HG03460 (cell line): ENCODE data around the gene MTHFS.

Experiments
- ATAC-seq: cut with Tn5 transposase; IDR thresholded peaks from one replicate; pipeline ENCODE4 v1.9.1; 2021; ENCODE audit not compliant: unreplicated experiment

MTHFS gene

GRCh38 chr15:79881254-79881653 lies 15.6 kb downstream of the MTHFS start:
- no peak for ATAC-seq

DNA sequence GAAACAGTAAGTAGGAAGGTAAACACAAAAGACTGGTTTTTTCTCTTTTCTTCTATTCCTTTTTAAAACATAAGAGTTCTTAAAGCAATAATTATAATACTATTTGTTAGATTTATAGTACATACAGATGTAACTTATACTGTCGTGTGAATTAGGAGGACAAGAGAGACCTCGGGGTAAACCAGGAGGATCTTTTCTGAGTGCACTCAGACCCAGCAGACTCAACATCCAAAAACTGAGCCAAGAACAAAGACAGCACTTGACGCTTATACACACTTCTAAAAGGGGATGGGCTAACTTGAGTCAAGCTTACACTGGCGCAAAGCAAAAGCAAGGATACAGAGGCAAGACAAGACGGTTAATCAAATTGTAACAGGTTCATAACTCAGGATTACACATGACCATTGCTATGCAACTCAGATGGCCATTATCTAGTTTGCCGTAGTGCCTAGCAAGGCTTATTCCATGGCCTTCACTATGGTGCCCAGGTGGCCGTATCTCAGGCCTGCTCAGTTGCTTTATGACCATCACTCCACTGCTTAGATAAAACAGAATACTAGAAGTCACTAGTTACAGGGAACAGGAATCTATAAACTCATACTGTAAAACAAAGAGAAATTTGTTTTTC lies 18.6 kb downstream of the MTHFS start:
- no peak for ATAC-seq

DNA sequence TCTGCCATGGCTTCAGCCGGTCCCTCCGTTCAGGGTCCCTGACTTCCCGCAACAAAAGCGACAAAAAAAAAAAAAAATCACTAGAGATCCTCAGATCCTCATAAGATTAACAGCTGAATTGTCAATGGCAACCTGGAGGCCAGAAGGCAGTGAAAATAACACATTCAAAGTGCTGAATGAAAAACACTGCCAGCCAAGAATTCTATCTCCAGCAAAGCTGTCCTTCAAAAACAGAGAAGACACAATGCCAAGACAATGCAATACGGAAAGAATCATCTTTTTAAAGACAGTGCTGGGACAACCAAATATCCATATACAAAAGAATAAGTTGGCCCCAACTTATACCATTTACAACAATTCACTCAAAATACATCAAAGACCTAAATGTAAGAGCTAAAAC lies 21.6 kb downstream of the MTHFS start:
- no peak for ATAC-seq

GRCh38 chr15:79874242-79874641 lies 22.6 kb downstream of the MTHFS start:
- no peak for ATAC-seq

DNA sequence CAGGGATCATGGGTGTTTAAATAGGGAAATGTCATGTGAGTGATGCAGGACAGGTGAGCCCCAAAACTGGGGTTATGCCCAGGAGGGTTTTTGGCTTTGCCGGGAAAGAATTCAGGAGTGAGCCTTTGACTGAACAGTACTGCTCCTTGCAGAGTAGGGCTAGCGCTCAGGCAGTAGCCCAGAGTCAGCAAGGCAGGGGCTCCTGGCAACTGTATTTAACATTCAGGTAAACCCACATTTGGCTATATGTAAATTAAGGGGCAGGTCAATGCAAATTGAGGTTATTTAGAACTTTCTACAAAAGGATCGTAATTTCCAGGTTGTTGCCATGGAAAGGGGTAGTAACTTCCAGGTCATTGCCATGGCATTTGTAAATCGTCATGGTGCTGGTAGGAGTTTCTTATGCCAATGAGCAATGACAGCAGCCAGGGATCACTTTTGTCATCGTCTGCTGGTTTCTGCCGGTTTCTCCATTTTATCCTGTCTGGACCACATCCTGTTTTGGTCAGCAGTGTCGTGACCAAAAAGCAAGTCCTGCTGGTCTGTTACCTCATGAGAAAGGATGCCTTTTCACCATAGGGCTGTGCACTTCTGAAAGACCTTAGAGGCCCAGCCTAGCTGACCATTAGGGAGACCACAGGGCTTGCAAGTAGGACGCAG lies 24.3 kb downstream of the MTHFS start:
- ATAC-seq: no peak

DNA sequence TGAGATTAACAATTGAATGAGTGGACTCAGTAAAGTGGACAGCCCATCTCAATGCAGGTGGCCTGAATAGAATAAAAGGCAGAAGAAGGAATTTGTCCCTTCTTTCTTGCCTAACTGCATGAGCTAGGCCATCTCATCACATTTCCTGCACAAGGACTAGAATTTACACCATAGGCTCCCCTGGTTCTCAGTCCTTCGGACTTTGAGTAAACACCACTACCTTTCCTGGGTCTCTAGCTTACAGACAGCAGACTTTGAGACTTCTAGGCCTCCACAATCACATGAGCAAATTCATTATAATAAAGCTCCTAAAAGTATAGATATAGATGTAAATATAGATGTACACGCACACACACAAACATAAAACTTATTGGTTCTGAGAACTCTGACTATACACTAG lies 28.3 kb downstream of the MTHFS start:
- ATAC-seq: no peak

GRCh38 chr15:79863886-79864285 lies 32.9 kb downstream of the MTHFS start:
- ATAC-seq: no peak

GRCh38 chr15:79862191-79862590 lies 34.6 kb downstream of the MTHFS start:
- ATAC-seq: no peak

DNA sequence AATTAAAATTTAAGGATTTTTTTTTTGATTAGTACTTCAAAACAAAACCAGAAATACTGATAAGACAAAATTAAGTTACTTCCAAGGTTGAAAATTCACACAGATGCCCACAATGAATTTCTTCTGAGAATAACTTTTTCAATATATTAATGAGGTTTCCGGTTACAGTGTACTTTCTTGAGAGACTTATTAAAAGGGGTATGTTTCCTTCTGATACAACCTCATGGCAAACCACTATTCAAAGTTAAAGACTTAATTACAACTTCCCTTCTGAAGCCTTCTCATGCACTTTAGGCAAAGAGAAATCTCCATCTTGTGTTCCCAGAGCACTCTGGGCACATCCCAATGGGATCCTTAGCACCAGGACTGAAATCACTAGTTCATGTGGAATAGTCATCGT lies 36.2 kb downstream of the MTHFS start:
- no peak for ATAC-seq

GRCh38 chr15:79858469-79858868 lies 38.3 kb downstream of the MTHFS start:
- no peak for ATAC-seq

DNA sequence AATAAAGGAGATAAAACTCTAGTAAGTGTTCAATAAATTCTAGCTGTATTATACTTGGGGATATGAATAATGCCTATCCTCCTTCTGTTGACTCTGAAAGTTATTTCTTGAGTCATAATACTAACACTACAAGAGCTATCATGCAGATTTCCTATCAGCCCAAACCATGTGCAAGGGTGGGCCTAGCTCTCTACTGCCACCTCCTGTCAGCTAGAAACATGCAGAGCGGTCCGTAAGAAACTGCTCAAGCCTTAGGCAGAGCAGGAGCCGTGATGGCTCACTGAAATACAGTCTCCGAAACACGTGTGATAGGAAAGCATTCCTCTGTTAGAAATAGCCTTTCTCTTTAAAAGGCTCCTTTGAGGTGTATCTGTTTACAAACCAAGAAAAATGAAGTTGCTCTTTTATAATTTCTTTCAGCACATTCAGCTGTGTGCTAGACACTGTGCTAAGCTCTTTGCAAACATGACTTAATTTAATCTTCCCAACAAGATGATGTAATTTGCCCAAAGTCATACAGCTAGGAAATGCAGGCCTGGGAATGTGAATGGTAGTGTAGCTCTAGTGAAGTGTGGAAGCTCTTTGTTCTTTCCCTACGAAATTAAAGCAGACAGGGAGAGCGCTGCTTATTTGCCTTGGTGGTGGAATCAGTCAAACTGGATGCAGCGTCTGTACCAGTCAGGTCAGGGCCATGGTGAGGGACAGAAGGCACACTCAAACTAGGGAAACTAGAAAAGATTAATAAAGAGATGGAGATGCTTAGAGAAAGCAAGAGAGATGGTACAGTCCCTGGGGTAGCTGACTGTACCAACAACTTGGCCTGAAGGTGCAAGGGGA lies 43.1 kb downstream of the MTHFS start:
- peak; percentile 77 for ATAC-seq

DNA sequence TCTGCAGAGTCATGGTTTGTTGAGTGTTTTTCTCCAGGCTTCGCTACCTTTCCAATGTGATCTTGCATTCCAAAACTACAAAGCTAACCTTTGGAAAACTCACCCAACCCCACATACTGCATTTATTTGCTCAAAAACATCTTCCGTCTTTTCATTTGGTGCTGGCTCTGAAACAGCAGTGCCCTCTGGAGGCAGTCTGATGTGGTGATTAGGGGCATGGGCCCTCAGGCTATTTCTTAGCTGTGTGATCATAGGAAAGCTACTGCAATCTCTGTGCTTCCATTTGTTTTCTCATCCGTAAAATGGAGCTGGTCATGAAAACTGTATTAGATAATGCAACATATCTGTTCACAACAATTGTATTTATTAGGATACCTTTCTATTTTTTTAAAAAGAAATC lies 47.0 kb downstream of the MTHFS start:
- ATAC-seq: no peak

- no peak for ATAC-seq
Observed at GRCh38 chr15:79846539-79846938, 50.3 kb downstream of the MTHFS start.

- no peak for ATAC-seq
Observed at GRCh38 chr15:79844221-79844620, 52.6 kb downstream of the MTHFS start.

- ATAC-seq: no peak
Observed at GRCh38 chr15:79837846-79838245, 59.0 kb downstream of the MTHFS start.

- no peak for ATAC-seq
Observed at GRCh38 chr15:79834495-79834894, 62.3 kb downstream of the MTHFS start.

DNA sequence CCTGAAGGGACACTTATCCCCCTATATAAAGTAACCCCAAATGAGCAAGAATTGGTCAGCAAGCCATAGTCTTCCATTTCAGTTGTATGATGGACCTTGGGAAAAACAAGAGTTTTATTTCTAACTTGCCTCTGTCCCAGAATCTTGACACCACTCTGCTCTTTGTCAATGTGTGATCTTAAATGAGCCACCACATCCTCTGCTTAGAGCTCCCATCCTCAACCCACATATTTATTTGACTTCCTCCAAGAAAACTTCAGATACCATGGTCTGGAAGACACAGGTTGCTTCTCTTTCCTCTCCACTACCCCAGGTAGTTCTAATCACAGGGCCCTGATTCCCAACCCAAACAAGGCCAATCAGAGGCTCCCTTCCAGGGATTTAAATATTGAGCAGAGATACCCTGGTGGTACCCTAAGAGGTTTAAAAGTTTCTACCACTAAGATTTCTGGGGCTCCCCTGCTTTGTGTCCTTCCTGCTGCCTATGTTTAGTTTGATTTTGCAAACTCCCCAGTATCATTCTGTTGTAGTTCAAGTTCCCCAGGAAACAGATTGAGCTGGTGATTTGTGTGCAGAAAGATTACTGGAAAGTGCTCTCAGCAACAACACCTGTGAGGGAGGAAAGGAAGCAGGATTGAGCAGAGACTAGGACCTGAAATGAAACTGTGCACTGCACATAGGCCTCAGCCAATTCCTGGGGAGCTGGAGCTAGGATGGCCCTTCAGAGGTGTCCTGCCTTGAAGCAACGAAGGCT lies 64.3 kb downstream of the MTHFS start:
- no peak for ATAC-seq

DNA sequence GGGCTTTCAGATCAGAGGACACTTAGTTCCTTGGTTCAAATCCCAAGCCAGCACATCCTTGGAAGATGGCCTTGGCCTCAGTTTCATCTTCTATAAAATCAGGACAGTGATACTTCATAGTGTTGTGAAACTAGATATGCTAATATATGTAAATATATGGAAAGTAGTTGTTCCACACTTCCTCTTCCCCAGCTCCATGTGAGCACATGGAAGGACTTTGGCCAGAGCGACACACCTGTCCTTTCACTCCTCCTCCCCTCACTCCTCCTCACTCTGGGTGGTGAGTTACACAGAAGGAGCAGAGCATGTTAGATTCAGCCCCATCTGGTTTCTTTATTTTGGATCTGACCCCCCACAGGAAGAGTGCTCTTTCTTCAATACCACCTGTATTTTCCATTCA lies 65.2 kb downstream of the MTHFS start:
- no peak for ATAC-seq

- no peak for ATAC-seq
Observed at GRCh38 chr15:79829950-79830349, 66.9 kb downstream of the MTHFS start.

- ATAC-seq: no peak
Observed at GRCh38 chr15:79828447-79828846, 68.4 kb downstream of the MTHFS start.

- no peak for ATAC-seq
Observed at GRCh38 chr15:79826800-79827199, 70.0 kb downstream of the MTHFS start.
